Right lobe of liver (tissue), 4 donors: ENCODE results near the gene CTCFL.

Experiments used
- CTCF ChIP-seq, 4 donors: fragments of 200-600 bp in 3 of 4; fragments of 450-650 bp in 1 of 4; IDR thresholded peaks; one replicate each; pipeline versions ENCODE4 v1.5.1 to v1.8.0; 2016 to 2022; ENCODE audit warnings: antibody characterized with exemption in 4 of 4, mild to moderate bottlenecking in 2 of 4
- POLR2A ChIP-seq: fragments of 450-650 bp; IDR thresholded peaks from one replicate; pipeline ENCODE4 v1.6.1; 2017; ENCODE audit warnings: antibody characterized with exemption, mild to moderate bottlenecking
- donor health status: DM: no; HTN: no; CAD: no.
- donor health status: DM: no; HTN: no; CAD: no.
- donor health status: DM: no; HTN: yes; CAD: no.

- TF ChIP-seq CTCF (IDR thresholded peaks at IDR 0.05) = no peak
- no peak for TF ChIP-seq POLR2A
Observed at GRCh38 chr20:57548177-57549058, 23.5 kb upstream of the CTCFL start.
